Astrocyte (in vitro differentiated cells and primary cell): ENCODE results near the gene TNFRSF4. TPM values are rescaled to one million over a fixed set of nuclear protein-coding genes. Genes with fewer than 3 reads are reported as not detected.
A peak's percentile ranks its signal among the peaks of the same experiment; 100 is the strongest.

Source experiments
- DNase-seq: peaks from one replicate; pipeline ENCODE4 v3.0.0-alpha.2; 2010; ENCODE audit warnings: low read depth
- FAIRE-seq: peaks from 2 replicates; lab custom pipeline; 2011; peaks lifted over from hg19 to GRCh38; lab: Jason Lieb, UNC
- H2AFZ ChIP-seq: 2 replicates; pipeline ENCODE4 v1.6.0; 2012; ENCODE audit warnings: low read depth, low read length, inconsistent platforms
- H3K27ac ChIP-seq: 2 replicates; pipeline ENCODE4 v1.5.1; 2011; ENCODE audit warnings: low read depth, low read length, inconsistent platforms
- H3K27me3 ChIP-seq: 2 replicates; pipeline ENCODE4 v1.6.0; 2011; ENCODE audit warnings: low read length, inconsistent platforms; ENCODE audit not compliant: insufficient read depth
- H3K36me3 ChIP-seq: 2 replicates; pipeline ENCODE4 v1.5.1; 2011; ENCODE audit warnings: low read length, inconsistent platforms; ENCODE audit not compliant: insufficient read depth
- H3K4me1 ChIP-seq: 2 replicates; pipeline ENCODE4 v1.5.1; 2011; ENCODE audit warnings: low read length, inconsistent platforms; ENCODE audit not compliant: insufficient read depth
- H3K4me2 ChIP-seq: 2 replicates; pipeline ENCODE4 v1.6.0; 2012; ENCODE audit warnings: low read length, inconsistent platforms
- H3K4me3 ChIP-seq: 2 replicates; pipeline ENCODE4 v1.5.1; 2011; ENCODE audit warnings: low read depth, mild to moderate bottlenecking, low read length, inconsistent platforms; ENCODE audit not compliant: insufficient read depth
- H3K79me2 ChIP-seq: 2 replicates; pipeline ENCODE4 v1.6.0; 2012; ENCODE audit warnings: mild to moderate bottlenecking, low read length, inconsistent platforms; ENCODE audit not compliant: insufficient read depth
- H3K9ac ChIP-seq: 2 replicates; pipeline ENCODE4 v1.6.0; 2012; ENCODE audit warnings: mild to moderate bottlenecking, low read length, inconsistent platforms
- H3K9me3 ChIP-seq: 2 replicates; pipeline ENCODE4 v1.5.1; 2012; ENCODE audit warnings: low read depth, mild to moderate bottlenecking, low read length, inconsistent platforms; ENCODE audit not compliant: insufficient read depth
- H4K20me1 ChIP-seq: 2 replicates; pipeline ENCODE4 v1.6.0; 2012; ENCODE audit warnings: low read length, inconsistent platforms; ENCODE audit not compliant: insufficient read depth
- H3K27ac Mint-ChIP-seq: one replicate; pipeline ENCODE4 v1.8.0; 2021; ENCODE audit warnings: mild to moderate bottlenecking, mixed read lengths; ENCODE audit not compliant: unreplicated experiment
- H3K27me3 Mint-ChIP-seq: one replicate; pipeline ENCODE4 v1.8.0; 2021; ENCODE audit warnings: low read depth, mixed read lengths; ENCODE audit not compliant: unreplicated experiment
- H3K36me3 Mint-ChIP-seq: one replicate; pipeline ENCODE4 v1.8.0; 2021; ENCODE audit warnings: low read depth, mixed read lengths; ENCODE audit not compliant: unreplicated experiment
- H3K4me1 Mint-ChIP-seq: one replicate; pipeline ENCODE4 v1.8.0; 2021; ENCODE audit warnings: low read depth, mixed read lengths; ENCODE audit not compliant: unreplicated experiment
- H3K4me3 Mint-ChIP-seq: one replicate; pipeline ENCODE4 v1.8.0; 2021; ENCODE audit warnings: mild to moderate bottlenecking, moderate library complexity, mixed read lengths; ENCODE audit not compliant: unreplicated experiment
- H3K9me3 Mint-ChIP-seq: one replicate; pipeline ENCODE4 v1.8.0; 2021; ENCODE audit warnings: mild to moderate bottlenecking, mixed read lengths; ENCODE audit not compliant: unreplicated experiment
- CTCF ChIP-seq: IDR thresholded peaks from 2 replicates; pipeline ENCODE4 v1.5.1; 2011; ENCODE audit warnings: low read depth, mild to moderate bottlenecking, inconsistent platforms, low read length, moderate library complexity; ENCODE audit not compliant: insufficient read depth
- EZH2 ChIP-seq: IDR thresholded peaks from 2 replicates; pipeline ENCODE4 v1.6.1; 2012; ENCODE audit warnings: mild to moderate bottlenecking, low read length, inconsistent platforms; ENCODE audit not compliant: insufficient read depth
- total RNA-seq: library from RNA; stranded (reverse); gene quantifications from 2 replicates; pipeline ENCODE4 v1.2.1, GENCODE V29; 2021

TNFRSF4 gene
- total RNA-seq, 1 donor from 2014 or later = 0.41 TPM

GRCh38 chr1:1222575-1223225 lies 8.7 kb upstream of the TNFRSF4 start:
- H2AFZ ChIP-seq = no peak overlapping the region
- peak overlapping the region; percentile 35 for H3K4me3 Mint-ChIP-seq
- H3K27me3 Mint-ChIP-seq = no peaks in the 10 kb centered on the region
- H3K36me3 Mint-ChIP-seq = peaks cover 15% of the 10 kb centered on the region
- H3K36me3 ChIP-seq = peaks cover 6% of the 10 kb centered on the region
- H4K20me1 ChIP-seq = peaks cover 52% of the 10 kb centered on the region
- no peaks in the 10 kb centered on the region for H3K27me3 ChIP-seq
- no peak overlapping the region for H3K9ac ChIP-seq
- H3K79me2 ChIP-seq = peaks cover 47% of the 10 kb centered on the region
- no peaks in the 10 kb centered on the region for H3K9me3 ChIP-seq
- no peaks in the 10 kb centered on the region for H3K4me1 Mint-ChIP-seq
- H3K9me3 Mint-ChIP-seq = no peaks in the 10 kb centered on the region
- H3K4me3 ChIP-seq = no peak overlapping the region
- no peak for FAIRE-seq
- no peak for TF ChIP-seq CTCF
- no peak for TF ChIP-seq EZH2
- DNase-seq = no peak
- no peaks in the 10 kb centered on the region for H3K4me1 ChIP-seq
- H3K27ac ChIP-seq = no peak overlapping the region
- H3K4me2 ChIP-seq = no peak overlapping the region
- no peak overlapping the region for H3K27ac Mint-ChIP-seq

- Histone ChIP-seq H3K9me3 (no peaks in the 10 kb centered on the region), H3K79me2 (peaks cover 42% of the 10 kb centered on the region), H2AFZ (no peak overlapping the region), H3K4me3 (no peak overlapping the region), H3K36me3 (peaks cover 6% of the 10 kb centered on the region), H3K9ac (no peak overlapping the region), H4K20me1 (peaks cover 52% of the 10 kb centered on the region), H3K27ac (no peak overlapping the region), H3K4me1 (no peaks in the 10 kb centered on the region), H3K4me2 (no peak overlapping the region), H3K27me3 (no peaks in the 10 kb centered on the region)
- FAIRE-seq (no peak), DNase-seq (no peak)
- Mint-ChIP-seq H3K4me3 (no peak overlapping the region), H3K27ac (no peak overlapping the region), H3K36me3 (peaks cover 15% of the 10 kb centered on the region), H3K4me1 (no peaks in the 10 kb centered on the region), H3K9me3 (no peaks in the 10 kb centered on the region), H3K27me3 (no peaks in the 10 kb centered on the region)
- TF ChIP-seq EZH2 (no peak), CTCF (no peak)
These were observed 8.1 kb upstream of the TNFRSF4 start for GRCh38 chr1:1221887-1222574.

GRCh38 chr1:1220197-1220596 lies 6.2 kb upstream of the TNFRSF4 start:
- Mint-ChIP-seq H3K9me3 (no peaks in the 10 kb centered on the region), H3K27me3 (no peaks in the 10 kb centered on the region), H3K36me3 (peaks cover 14% of the 10 kb centered on the region), H3K4me3 (no peak overlapping the region), H3K4me1 (no peaks in the 10 kb centered on the region), H3K27ac (no peak overlapping the region)
- Histone ChIP-seq H3K4me1 (no peaks in the 10 kb centered on the region), H2AFZ (no peak overlapping the region), H3K27me3 (no peaks in the 10 kb centered on the region), H3K4me2 (no peak overlapping the region), H4K20me1 (peaks cover 45% of the 10 kb centered on the region), H3K27ac (no peak overlapping the region), H3K36me3 (peaks cover 6% of the 10 kb centered on the region), H3K9ac (no peak overlapping the region), H3K4me3 (no peak overlapping the region), H3K79me2 (peaks cover 23% of the 10 kb centered on the region), H3K9me3 (no peaks in the 10 kb centered on the region)
- DNase-seq (no peak), FAIRE-seq (no peak)
- TF ChIP-seq EZH2 (no peak), CTCF (no peak)
